Upper lobe of left lung (tissue), 4 donors: ENCODE data around the gene PSMC1.

ENCODE experiments used
- CTCF ChIP-seq, 6 experiments: fragments of 450-650 bp in 4 of 6; fragments of 200-600 bp in 2 of 6; sonication (generic) in 2 of 6; IDR thresholded peaks; one replicate each; pipeline ENCODE4 v1.5.1; 2016 to 2019; ENCODE audit warnings: antibody characterized with exemption in 6 of 6
- EP300 ChIP-seq, 4 donors: sonication (generic); formaldehyde crosslinking; IDR thresholded peaks; one replicate each; pipeline ENCODE4 v1.5.1; 2017; ENCODE audit warnings: antibody characterized with exemption in 4 of 4, control low read depth in 2 of 4
- POLR2A ChIP-seq, 4 donors: fragments of 450-650 bp; IDR thresholded peaks; one replicate each; pipeline ENCODE4 v1.5.1; 2016 to 2017; ENCODE audit warnings: antibody characterized with exemption in 4 of 4, mild to moderate bottlenecking in 2 of 4
- POLR2AphosphoS5 ChIP-seq, 2 donors: sonication (generic); formaldehyde crosslinking; IDR thresholded peaks; one replicate each; pipeline ENCODE4 v1.5.1; 2017; ENCODE audit warnings: antibody characterized with exemption in 2 of 2

- TF ChIP-seq POLR2A (IDR thresholded peaks at IDR 0.05) (no peak), CTCF (IDR thresholded peaks at IDR 0.05) (no peak), POLR2AphosphoS5 (IDR thresholded peaks at IDR 0.05) (no peak), EP300 (IDR thresholded peaks at IDR 0.05) (no peak)
Measured at GRCh38 chr14:90248594-90248993, 7.8 kb upstream of the PSMC1 start.
